NCI-H2227 (cell line): ENCODE data around the gene UBE2L6.

ENCODE experiments used
- DNase-seq: peaks from one replicate; lab custom pipeline; 2025; ENCODE audit not compliant: unreplicated experiment; lab: John Stamatoyannopoulos, UW

Gene UBE2L6

DNA sequence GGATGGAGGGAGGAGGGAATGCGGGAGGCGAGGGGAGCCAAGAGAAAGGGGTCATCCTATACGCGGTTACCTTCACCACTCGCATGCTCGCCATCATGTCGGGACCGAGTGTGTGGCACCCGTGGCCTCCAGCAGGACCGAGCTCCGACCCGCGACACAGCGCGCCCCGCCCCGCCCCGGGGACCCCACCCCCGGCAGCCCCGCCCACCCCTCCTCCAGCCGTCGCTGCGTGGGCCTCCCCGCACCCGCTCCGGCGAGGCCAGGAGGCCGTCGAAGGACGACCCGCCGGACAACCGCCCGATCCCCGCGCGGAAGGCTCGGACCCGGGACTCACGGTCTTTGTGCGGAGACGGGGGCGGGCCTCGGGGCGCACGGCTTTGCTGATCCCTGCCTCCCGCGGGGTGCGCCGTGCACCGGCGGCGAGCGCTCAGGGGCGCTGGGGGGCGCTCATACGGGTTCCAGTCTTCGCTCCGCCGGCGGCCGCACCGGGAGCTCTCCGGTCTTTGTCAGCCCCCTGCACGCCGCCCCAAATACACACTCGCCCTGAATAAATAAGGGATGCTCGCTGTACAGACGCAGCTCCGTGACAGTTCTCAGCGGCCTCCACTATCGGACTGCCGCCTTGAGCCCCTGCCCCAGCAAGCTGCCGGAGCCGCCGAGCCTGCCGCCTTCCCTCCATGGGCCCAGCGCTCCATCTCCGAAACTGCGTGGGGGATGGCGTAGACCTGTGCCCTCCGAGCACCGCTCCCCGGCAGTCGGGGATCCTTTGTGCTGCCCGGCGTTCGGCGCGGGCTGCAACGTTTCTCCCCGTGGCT lies at the start of gene UBE2L6:
Gene UBE2L6, minus strand, starts transcription at position 158 of the 815 bp plus-strand sequence. Its CDS starts 61 bp downstream, at position 97.
- DNase-seq, result peak; percentile 71

DNA sequence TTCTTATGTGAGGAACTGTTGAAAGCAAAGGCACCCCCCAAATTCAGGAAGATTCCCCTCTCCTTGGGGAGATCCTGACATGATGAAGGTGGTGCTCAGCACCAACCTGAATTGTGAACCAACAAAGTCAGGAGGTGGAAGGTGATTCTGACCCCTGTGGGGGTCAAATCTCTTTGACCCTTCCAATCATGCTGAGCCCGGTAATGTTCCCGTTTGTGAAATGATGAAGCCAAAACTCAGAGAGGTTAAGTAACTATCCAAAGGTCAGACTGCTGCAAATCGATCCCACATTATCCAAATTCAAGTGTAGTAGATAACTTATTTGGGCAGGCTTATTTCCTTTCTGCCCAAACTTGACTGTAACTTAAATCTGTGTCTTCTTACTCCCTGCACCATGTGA lies 49.1 kb upstream of the UBE2L6 start:
- DNase-seq, result no peak

DNA sequence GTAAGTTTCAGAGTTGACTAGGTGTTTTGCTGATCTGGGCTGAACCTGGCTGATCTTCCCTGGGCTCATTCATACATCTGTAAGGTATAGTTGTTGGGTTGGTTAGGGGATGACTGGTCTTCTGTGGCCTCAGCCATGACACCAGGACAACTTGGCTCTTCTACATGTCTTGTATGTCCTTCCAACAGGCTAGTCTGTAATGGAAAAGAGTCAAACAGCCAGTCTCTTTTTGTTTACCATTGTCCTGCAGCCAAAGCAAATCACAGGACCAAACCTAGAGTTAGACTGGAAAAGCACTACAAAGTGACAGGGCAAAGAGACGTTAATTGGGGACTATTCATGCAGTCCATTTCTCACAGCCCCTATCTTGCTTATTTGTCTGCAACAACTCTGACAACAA lies 47.8 kb upstream of the UBE2L6 start:
- DNase-seq, result no peak

DNA sequence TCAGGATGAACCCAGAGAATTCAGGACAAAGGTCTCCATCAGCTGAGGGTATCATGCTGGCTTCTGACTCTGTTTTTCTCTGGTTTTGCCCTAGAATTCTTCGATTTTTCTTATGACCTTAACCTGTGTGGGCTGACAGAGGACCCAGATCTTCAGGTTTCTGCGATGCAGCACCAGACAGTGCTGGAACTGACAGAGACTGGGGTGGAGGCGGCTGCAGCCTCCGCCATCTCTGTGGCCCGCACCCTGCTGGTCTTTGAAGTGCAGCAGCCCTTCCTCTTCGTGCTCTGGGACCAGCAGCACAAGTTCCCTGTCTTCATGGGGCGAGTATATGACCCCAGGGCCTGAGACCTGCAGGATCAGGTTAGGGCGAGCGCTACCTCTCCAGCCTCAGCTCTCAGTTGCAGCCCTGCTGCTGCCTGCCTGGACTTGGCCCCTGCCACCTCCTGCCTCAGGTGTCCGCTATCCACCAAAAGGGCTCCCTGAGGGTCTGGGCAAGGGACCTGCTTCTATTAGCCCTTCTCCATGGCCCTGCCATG lies 46.8 kb upstream of the UBE2L6 start:
- DNase-seq, result no peak

DNA sequence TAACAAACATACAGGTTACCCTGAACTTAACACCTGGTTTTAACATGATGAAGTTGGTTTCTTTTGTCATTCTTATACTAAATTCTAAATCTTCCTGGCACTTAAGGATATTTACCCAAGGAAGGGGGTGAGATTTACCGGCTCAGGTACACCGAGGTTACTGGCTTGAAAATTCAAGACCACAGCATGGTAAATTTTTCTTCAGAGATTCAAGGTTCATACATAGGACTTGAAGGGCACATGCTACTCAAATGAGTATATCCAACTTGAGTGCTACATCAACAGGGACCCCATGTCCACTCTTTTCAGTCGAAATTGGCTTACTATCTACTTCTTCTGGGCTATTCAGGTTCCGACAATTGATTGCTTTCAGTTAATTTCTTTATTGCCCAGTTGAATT lies 42.7 kb upstream of the UBE2L6 start:
- DNase-seq, result no peak

DNA sequence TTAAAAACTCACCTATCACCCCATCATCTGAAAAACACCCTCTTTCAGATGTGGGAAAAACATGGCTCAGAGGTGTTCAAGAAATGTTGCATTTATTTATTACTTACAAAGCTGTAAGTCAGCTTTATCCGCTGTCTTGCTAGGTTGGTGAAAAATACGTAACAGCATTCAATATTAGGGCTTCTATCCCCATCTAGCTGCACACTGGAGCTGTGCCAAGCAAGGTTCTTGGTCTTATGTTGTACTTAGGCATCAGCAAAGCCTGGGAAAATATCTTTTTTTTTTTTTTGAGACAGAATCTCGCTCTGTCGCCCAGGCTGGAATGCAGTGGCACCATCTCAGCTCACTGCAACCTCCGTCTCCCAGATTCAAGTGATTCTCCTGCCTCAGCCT lies 37.6 kb upstream of the UBE2L6 start:
- DNase-seq, result no peak

DNA sequence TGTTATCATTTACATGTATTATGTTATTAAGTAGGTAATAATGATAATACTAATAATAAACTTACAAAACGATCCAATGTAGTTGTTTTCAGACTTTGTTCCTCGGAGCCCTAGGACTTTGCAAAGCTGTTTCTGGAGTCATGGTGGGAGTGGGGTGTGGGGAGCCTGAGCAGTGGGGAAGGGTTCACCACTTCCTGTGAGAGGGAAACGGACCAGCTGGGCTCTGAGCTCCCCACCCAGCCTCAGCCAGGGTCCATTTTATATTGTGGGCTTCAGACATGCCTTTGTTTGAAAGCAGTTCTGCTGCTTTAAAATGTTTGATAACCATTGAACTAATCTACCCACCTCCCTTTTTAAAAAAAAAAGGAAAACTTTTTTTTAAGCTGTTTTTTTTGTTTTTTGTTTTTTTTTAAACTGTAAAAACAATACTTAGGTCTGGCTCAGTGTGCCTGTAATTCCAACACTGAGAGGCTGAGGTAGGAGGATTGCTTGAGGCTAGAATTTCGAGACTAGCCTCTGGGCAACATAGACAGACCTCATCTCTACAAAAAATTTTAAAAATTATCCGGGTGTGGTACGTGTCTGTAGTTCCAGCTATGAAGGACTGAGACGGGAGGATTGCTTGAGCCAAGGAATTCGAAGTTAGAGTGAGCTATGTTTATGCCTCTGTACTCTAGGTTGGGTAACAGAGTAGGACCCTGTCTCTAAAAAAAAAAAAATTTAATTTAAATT lies 37.0 kb upstream of the UBE2L6 start:
- no peak for DNase-seq

DNA sequence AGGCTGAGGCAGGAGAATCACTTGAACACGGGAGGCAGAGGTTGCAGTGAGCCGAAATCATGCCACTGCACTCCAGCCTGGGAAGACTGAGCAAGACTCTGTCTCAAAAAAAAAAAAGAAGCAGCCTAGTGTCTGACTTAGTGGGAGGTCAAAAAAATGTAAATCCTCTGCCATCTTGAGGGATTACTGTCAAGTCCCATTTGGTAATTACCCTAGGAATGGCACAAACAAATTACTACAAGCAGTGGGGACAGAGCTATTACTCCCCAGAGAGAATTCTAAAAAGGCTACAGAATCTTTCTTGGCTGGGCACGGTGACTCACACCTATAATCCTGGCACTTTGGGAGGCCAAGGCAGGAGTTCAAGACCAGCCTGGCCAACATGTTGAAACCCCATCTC lies 33.8 kb upstream of the UBE2L6 start:
- no peak for DNase-seq

DNA sequence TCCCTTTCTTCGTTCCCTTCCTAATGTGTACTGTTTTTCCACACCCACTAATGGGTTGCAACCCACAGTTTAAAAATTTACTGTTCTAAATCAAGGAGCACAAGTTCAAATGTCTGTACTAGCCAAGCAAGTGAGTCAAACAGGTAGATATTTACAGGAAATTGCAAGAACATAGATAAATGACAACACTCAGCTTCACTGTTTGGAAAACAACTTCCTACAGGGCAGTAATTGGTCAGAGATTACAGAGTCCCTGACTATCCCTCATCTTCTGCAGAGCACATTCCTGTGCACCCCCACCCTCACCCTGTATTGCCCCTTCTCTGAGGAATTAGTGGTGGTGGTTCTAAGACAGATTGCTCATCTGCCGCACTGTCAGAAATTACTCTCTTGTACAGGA lies 31.9 kb upstream of the UBE2L6 start:
- DNase-seq, result no peak

DNA sequence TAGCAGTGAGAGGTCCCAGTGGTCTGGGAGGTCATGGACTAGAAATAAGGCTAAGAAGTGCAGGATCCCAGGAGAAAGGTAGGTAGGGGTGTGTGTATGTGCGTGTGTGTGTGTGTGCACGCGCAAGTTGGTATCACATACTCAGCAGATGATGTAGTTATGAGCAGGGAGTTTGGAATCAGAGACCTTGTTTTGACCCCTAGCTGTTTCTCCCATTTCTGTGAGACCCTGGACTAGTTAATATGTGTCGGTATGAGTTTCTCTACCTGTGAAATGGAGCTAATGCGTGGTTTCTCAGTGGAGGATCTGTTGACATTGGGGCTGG lies 31.3 kb upstream of the UBE2L6 start:
- no peak for DNase-seq

DNA sequence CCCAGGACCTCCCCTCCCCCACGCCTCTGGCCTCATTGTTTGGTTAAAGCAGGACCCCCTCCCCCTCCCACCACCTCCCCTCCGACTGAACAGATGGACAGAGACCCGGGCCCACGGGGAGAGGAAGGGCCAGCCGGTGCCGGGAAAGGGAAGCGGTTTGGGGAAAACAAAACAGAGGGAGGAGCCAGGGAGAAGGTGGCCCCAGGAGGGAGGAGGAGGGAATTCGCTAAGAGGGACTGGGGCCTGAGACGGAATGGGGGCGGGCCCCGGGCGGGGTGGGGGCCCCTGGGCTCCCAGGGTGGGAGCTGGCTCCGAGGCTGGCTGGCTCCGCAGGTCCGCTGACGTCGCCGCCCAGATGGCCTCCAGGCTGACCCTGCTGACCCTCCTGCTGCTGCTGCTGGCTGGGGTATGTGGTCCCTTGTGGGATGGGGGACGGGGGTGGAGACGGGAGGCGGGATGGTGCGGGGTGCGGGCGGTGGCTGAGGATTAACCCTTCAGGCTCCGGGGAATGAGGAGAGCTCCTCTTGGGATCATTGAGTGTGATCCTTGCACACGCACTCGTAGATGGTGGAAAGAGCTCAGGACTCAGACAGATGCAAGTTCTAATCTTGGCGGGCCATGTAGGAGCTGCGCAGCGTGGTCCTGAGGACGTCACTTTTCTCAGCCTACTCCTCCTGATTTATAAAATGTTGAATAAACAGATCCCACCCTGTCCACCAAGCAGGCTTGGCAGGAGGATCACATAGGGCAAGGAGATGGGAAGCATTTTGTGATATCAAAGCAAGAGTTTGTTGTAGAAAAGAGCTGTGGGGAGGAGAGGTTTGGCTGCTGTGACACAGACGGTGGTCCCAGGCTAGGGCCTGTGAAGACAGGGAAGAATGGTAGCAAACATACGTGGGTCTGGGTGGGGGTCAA lies 30.7 kb upstream of the UBE2L6 start:
- DNase-seq, result peak; percentile 73

DNA sequence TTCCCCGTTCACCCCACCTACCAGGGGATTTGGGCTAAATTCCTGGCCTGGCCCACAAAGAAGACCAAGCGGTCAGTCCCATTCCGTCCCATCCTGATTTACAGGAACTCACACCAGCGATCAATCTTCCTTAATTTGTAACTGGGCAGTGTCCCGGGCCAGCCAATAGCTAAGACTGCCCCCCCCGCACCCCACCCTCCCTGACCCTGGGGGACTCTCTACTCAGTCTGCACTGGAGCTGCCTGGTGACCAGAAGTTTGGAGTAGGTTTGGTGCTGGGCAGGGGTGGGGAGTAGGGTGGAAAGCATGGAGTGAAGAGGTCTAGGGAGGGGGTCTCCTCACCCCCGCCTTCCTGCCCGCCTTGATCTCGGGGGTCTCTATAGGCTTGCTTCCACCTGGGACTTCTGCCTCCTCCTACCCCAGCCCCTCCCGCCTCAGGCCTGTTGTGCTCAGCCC lies 30.0 kb upstream of the UBE2L6 start, which contains the start of gene SERPING1:
Gene SERPING1, plus strand, starts transcription at position 225 of the 455 bp plus-strand sequence. CDS start 586 bp downstream, outside the sequence.
- no peak for DNase-seq

DNA sequence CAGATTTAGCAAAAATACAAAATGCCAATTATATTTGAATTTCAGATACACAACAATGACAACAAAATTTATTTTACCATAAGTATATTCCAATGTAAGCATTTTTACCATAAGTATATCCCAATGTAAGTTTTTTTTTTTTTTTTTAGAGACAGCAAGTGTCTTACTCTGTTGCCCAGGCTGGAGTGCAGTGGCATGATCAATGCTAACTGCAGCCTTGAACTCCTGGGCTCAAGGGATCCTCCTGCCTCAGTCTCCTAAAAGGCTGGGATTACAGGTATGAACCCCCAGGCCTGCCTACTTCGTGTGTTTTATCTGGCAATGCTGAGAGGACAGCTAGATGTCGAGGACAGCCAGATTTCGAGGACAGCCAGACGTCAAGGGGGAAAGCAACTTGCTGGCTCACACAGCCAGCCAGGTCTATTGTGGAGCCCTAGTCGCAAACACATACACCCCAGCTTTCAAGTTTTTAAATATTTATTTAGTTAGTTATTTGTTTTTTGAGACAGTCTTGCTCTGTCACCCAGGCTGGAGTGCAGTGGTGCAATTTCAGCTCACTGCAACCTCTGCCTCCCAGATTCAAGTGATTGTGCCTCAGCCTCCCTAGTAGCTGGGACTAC lies 28.9 kb upstream of the UBE2L6 start:
- no peak for DNase-seq

DNA sequence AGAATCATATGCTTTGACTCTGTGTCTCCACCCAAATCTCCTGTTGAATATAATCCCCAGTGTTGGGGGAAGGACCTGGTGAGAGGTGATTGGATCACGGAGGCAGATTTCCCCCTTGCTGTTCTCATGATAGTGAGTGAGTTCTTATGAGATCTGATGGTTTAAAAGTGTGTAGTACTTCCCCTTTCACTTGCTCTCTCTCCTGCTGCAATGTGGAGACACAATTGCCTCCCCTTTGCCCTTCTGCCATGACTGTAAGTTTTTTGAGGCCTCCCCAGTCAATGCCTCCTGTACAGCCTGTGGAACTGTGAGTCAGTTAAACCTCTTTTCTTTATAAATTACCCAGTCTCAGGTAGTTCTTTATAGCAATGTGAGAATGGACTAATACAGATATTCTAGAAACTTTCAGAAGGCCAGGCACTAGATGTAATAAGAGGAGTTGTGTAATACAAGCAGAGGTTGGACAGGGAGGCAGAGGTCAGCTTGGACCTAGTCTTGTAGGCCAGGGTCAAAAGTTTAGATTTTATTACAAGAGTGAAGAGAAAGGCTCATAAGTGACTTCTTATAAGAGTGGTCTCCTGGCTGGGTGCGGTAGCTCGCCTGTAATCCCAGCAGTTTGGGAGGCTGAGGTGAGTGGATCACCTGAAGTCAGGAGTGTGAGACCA lies 20.7 kb upstream of the UBE2L6 start:
- DNase-seq, result no peak

DNA sequence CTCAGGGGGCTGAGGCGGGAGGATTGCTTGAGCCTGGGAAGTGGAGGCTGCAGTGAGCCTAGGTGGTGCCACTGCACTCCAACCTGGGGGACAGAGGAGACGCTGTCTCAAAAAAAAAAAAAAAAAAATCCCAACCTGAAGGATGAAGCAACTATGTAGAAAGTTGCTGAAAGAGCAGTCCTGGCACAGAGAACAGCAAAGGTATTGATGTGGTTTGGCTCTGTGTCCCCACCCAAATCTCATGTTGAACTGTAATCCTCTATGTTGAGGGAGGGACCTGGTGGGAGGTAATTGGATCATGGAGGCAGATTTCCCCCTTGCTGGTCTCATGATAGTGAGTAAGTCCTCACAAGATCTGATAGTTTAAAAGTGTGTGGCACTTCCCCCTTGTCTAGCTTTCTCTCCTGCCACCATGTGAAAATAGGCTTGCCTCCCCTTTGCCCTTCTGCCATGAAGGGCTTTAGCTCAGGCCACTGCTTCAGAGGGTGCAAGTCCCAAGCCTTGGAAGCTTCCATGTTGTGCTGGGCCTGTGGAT lies 19.3 kb upstream of the UBE2L6 start:
- no peak for DNase-seq

DNA sequence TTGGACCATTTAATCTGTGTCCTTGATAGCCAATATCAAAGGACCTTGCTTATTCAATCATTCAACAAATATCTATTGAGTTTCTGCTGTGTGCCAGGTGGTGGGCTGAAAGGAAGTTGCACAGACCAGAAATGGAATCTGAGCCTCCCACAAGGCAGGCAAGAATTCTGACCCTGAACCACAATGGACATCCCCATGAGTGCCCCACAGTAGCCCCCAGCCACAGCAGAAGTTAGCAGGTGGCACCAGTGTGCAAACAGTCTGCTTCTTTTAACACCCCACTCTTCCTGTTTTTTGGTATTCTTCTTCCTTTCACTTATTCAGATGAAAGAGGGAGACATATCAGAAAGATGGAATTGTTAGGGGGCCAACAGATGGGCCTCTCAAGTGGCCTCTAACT lies 17.8 kb upstream of the UBE2L6 start:
- DNase-seq, result no peak

DNA sequence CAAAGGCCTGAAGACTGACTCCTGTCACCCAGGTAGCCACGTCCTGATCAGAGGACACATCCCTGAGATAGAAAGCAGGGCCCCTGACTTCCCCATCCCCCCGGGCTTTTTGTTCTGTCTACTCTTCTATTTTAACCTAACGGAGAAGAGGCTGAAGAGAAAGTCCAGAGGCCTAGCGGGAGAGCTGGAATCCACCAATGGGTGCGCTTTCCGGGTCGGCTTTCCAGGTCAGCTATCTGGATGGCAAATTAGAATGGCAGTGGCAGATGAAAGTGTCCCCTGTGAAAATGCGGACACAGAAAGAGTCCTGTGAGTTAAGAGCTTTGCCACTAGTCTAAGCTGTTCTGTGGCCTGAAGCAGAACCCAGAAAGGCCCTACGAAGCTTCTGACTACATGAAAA lies 16.9 kb upstream of the UBE2L6 start:
- DNase-seq, result no peak

DNA sequence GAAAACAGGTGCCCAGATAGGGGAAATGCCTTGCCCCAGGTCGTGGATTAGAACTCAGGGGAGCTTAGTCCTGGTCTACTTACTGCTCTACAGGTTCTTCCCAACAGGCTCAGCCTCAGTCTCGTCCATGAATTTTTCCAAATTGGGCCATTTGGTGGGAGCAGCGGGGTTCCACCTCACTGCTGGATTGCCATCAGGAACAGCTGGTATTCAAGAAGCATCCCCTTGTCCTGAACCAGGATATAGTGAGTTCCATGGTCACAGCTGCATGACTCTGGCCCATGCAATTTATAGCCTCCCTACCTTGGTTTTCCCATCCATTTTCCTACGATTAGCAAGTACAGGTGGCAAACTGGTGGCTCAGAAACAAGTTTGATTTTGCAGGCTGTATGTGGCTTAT lies 6.6 kb upstream of the UBE2L6 start:
- no peak for DNase-seq

DNA sequence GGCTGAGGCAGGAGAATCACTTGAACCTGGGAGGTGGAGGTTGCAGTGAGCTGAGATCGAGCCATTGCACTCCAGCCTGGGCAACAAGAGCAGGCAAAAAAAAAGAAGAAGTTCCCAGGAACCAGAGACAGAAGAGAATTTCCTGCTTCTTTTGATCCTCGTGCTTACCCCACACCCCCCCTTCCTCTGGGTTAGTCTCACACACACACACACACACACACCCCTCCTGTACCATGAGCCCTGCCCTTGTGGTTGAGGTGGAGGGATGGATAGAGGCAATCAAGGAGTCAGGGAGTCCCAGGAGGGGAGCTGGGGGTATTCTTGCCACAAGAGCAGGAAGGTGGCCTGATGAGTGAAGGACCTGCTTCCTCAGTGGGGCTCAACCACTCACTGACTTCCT lies 4.1 kb upstream of the UBE2L6 start:
- DNase-seq, result no peak

DNA sequence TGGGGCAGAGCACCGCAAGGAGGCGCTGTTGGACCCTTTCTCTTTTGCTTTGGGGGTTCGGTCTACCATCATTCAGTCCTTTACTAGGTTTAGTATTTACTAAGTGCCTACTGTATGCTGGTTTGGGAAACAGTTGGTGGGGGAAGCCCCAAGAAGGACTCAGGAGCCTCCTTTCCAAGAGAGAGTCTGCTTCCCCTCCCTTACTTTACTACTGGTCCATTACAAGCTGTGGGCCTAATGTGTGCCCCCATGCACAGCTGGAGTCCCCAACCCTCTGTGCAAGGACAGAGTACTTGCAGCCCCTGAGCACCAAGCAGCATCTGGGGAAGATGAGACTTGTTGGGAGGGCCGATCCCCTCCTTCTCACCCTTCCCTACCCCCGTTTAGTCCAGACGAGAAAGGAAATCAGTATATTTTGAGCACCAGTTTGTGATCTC lies 876 bp upstream of the UBE2L6 start:
- DNase-seq, result peak; percentile 92
